SU-DHL-6 (cell line): ENCODE measurements around the gene RANGAP1.

Source experiments
- CTCF ChIP-seq: fragments of 200-600 bp; sonication (generic); IDR thresholded peaks from one replicate; pipeline ENCODE4 v1.5.1; 2017; ENCODE audit warnings: antibody characterized with exemption, mild to moderate bottlenecking, low read length, moderate library complexity; ENCODE audit not compliant: insufficient read depth, poor library complexity, severe bottlenecking
- EZH2phosphoT487 ChIP-seq: fragments of 200-600 bp; sonication (generic), shearing (Covaris generic); conservative IDR thresholded peaks from 2 replicates; pipeline ENCODE4 v1.6.1; 2018; ENCODE audit warnings: mild to moderate bottlenecking, antibody characterized with exemption, low read length, moderate library complexity, mixed read lengths

GRCh38 chr22:41249442-41249841 is 36.5 kb downstream of the RANGAP1 start:
- no peak for TF ChIP-seq CTCF
- no peak for TF ChIP-seq EZH2phosphoT487
